Caco-2 (cell line): ENCODE measurements around the gene TCN2. TPM values are rescaled to one million over a fixed set of nuclear protein-coding genes. Genes with fewer than 3 reads are reported as not detected.

Experiments
- BruUV-seq: library from RNA; stranded (reverse); fragments of 400-500 nt; replicated peaks from 2 replicates; lab custom pipeline; 2021; lab: Mats Ljungman, UMichigan
- CTCF ChIA-PET: fragments of 300-600 bp; sonication (Branson Sonifier 250); formaldehyde crosslinking; loops from one replicate; lab custom pipeline; 2022; ENCODE audit warnings: antibody characterized with exemption; lab: Charles Lee
- POLR2A ChIA-PET: fragments of 300-600 bp; sonication (Branson Sonifier 250); formaldehyde crosslinking; loops from one replicate; lab custom pipeline; 2022; ENCODE audit warnings: antibody characterized with exemption; lab: Charles Lee
- DNase-seq, 2 experiments: peaks; one replicate each; pipeline versions ENCODE4 v3.0.0 to v3.0.0-alpha.2; 2020 to 2022
- H3K27me3 ChIP-seq: replicated peaks from 2 replicates; pipeline ENCODE4 v1.6.0; 2011; ENCODE audit warnings: low read length; ENCODE audit not compliant: control insufficient read depth, insufficient read depth
- H3K36me3 ChIP-seq: 2 replicates; pipeline ENCODE4 v1.5.1; 2011; ENCODE audit warnings: low read length; ENCODE audit not compliant: control insufficient read depth, insufficient read depth
- H3K4me1 ChIP-seq: fragments of 250-450 bp; sonication (Bioruptor Pico); 2 replicates; pipeline ENCODE4 v1.5.1; 2020; ENCODE audit warnings: mild to moderate bottlenecking
- H3K4me3 ChIP-seq: 2 replicates; pipeline ENCODE4 v1.5.1; 2011; ENCODE audit warnings: low read depth, mild to moderate bottlenecking, control low read depth, low read length
- H3K9me3 ChIP-seq: fragments of 250-450 bp; sonication (Bioruptor Pico); 2 replicates; pipeline ENCODE4 v1.5.1; 2020; ENCODE audit warnings: mild to moderate bottlenecking, moderate library complexity
- H3K27ac Mint-ChIP-seq: one replicate; pipeline ENCODE4 v1.8.0; 2022; ENCODE audit warnings: mixed read lengths; ENCODE audit not compliant: unreplicated experiment
- H3K27me3 Mint-ChIP-seq: one replicate; pipeline ENCODE4 v1.8.0; 2022; ENCODE audit warnings: mixed read lengths; ENCODE audit not compliant: insufficient read depth, unreplicated experiment
- H3K36me3 Mint-ChIP-seq: one replicate; pipeline ENCODE4 v1.8.0; 2022; ENCODE audit warnings: mild to moderate bottlenecking, mixed read lengths; ENCODE audit not compliant: insufficient read depth, unreplicated experiment
- H3K4me1 Mint-ChIP-seq: one replicate; pipeline ENCODE4 v1.8.0; 2022; ENCODE audit warnings: low read depth, mixed read lengths; ENCODE audit not compliant: unreplicated experiment
- H3K4me3 Mint-ChIP-seq: one replicate; pipeline ENCODE4 v1.8.0; 2022; ENCODE audit warnings: mild to moderate bottlenecking, moderate library complexity, mixed read lengths; ENCODE audit not compliant: unreplicated experiment
- H3K9me3 Mint-ChIP-seq: one replicate; pipeline ENCODE4 v1.8.0; 2022; ENCODE audit warnings: mixed read lengths; ENCODE audit not compliant: unreplicated experiment
- CTCF ChIP-seq, 2 experiments: fragments of 200-600 bp in 1 of 2; IDR thresholded peaks; 1 replicate in 1 of 2; 2 replicates in 1 of 2; pipeline versions ENCODE4 v1.5.1 to v1.8.0; 2011 to 2022; ENCODE audit warnings: antibody characterized with exemption in 1 of 2, control low read depth in 1 of 2, inconsistent platforms in 1 of 2, low read depth in 1 of 2, low read length in 1 of 2, mild to moderate bottlenecking in 1 of 2, moderate library complexity in 1 of 2; ENCODE audit not compliant: insufficient read depth in 1 of 2, severe bottlenecking in 1 of 2, unreplicated experiment in 1 of 2
- intact Hi-C: fragments of 100-400 bp; cut with micrococcal nuclease; formaldehyde crosslinking; loops from one replicate; pipeline ENCODE4 v1.10.0; 2022; ENCODE audit not compliant: unreplicated experiment
- total RNA-seq: library from RNA; stranded (reverse); gene quantifications from 2 replicates; pipeline ENCODE4 v1.2.3, GENCODE V29; 2022

TCN2 gene
- total RNA-seq, 1 experiment from 2014 or later: 13.8 TPM

GRCh38 chr22:30614268-30614667 lies 7.3 kb downstream of the TCN2 start:
- ChIA-PET POLR2A (no interaction called here), CTCF (no interaction called here)
- H3K4me1 Mint-ChIP-seq: peaks cover 5% of the 10 kb centered on the region
- intact Hi-C loops: no loop called here
- no peak overlapping the region for H3K4me3 ChIP-seq
- no peaks in the 10 kb centered on the region for H3K27me3 ChIP-seq
- DNase-seq: no peak
- BruUV-seq: no TSS peak
- H3K27me3 Mint-ChIP-seq: no peaks in the 10 kb centered on the region
- no peaks in the 10 kb centered on the region for H3K9me3 ChIP-seq
- no peak for TF ChIP-seq CTCF (IDR thresholded peaks at IDR 0.05; ENCODE audit: insufficient read depth in 1 of 2, low read depth in 1 of 2, low read length in 1 of 2, severe bottlenecking in 1 of 2, unreplicated experiment in 1 of 2)
- no peaks in the 10 kb centered on the region for H3K9me3 Mint-ChIP-seq
- H3K36me3 ChIP-seq: no peaks in the 10 kb centered on the region; the same call in 1 of the 2 replicates
- H3K27ac Mint-ChIP-seq: no peak overlapping the region
- H3K4me3 Mint-ChIP-seq: no peak overlapping the region
- no peaks in the 10 kb centered on the region for H3K4me1 ChIP-seq
- no peaks in the 10 kb centered on the region for H3K36me3 Mint-ChIP-seq

GRCh38 chr22:30614879-30615278 lies 7.9 kb downstream of the TCN2 start:
- H3K27me3 Mint-ChIP-seq: no peaks in the 10 kb centered on the region
- ChIA-PET POLR2A (no interaction called here), CTCF (no interaction called here)
- intact Hi-C loops: no loop called here
- Histone ChIP-seq H3K27me3 (no peaks in the 10 kb centered on the region), H3K36me3 (no peaks in the 10 kb centered on the region), H3K4me3 (no peak overlapping the region), H3K4me1 (no peaks in the 10 kb centered on the region), H3K9me3 (no peaks in the 10 kb centered on the region)
- DNase-seq: peak in 1 of 2 experiments; percentile 12
- TF ChIP-seq CTCF (IDR thresholded peaks at IDR 0.05; ENCODE audit: insufficient read depth in 1 of 2, low read depth in 1 of 2, low read length in 1 of 2, severe bottlenecking in 1 of 2, unreplicated experiment in 1 of 2): no peak
- H3K4me3 Mint-ChIP-seq: no peak overlapping the region
- no peaks in the 10 kb centered on the region for H3K4me1 Mint-ChIP-seq
- H3K27ac Mint-ChIP-seq: no peak overlapping the region
- no peaks in the 10 kb centered on the region for H3K36me3 Mint-ChIP-seq
- BruUV-seq: no TSS peak
- H3K9me3 Mint-ChIP-seq: no peaks in the 10 kb centered on the region

GRCh38 chr22:30615543-30615954 lies 8.6 kb downstream of the TCN2 start:
- Histone ChIP-seq H3K9me3 (no peaks in the 10 kb centered on the region), H3K4me3 (no peak overlapping the region), H3K36me3 (no peaks in the 10 kb centered on the region), H3K27me3 (no peaks in the 10 kb centered on the region), H3K4me1 (no peaks in the 10 kb centered on the region)
- intact Hi-C loops: no loop called here
- no peak for DNase-seq
- H3K9me3 Mint-ChIP-seq: no peaks in the 10 kb centered on the region
- H3K27ac Mint-ChIP-seq: no peak overlapping the region
- no peak overlapping the region for H3K4me3 Mint-ChIP-seq
- no peaks in the 10 kb centered on the region for H3K36me3 Mint-ChIP-seq
- CTCF ChIA-PET: no interaction called here
- H3K4me1 Mint-ChIP-seq: no peaks in the 10 kb centered on the region
- BruUV-seq: no TSS peak
- H3K27me3 Mint-ChIP-seq: no peaks in the 10 kb centered on the region
- POLR2A ChIA-PET: no interaction called here
- no peak for TF ChIP-seq CTCF (IDR thresholded peaks at IDR 0.05; ENCODE audit: insufficient read depth in 1 of 2, low read depth in 1 of 2, low read length in 1 of 2, severe bottlenecking in 1 of 2, unreplicated experiment in 1 of 2)
